IMR-90 (cell line): ENCODE results near the gene CNST. TPM values are rescaled to one million over a fixed set of nuclear protein-coding genes. Genes with fewer than 3 reads are reported as not detected.

Source experiments
- ATAC-seq: fragments of 200-7000 bp; cut with Tn5 transposase; 2 replicates; pipeline ENCODE4 v1.9.1; 2020; ENCODE audit warnings: low read depth, mild to moderate bottlenecking, moderate library complexity
- BruUV-seq: library from RNA; stranded (reverse); fragments of 400-500 nt; replicated peaks from 2 replicates; lab custom pipeline; 2021; lab: Mats Ljungman, UMichigan
- CTCF ChIA-PET: fragments of 300-600 bp; formaldehyde crosslinking; extraction: SDS; loops from one replicate; lab custom pipeline; 2021; ENCODE audit warnings: antibody characterized with exemption; lab: Yijun Ruan, JAX
- POLR2A ChIA-PET: fragments of 300-600 bp; sonication (Branson Sonifier 250); formaldehyde crosslinking; loops from one replicate; lab custom pipeline; 2022; ENCODE audit warnings: antibody characterized with exemption; ENCODE audit not compliant: unreplicated experiment; lab: Charles Lee
- DNase-seq: peaks from one replicate; pipeline ENCODE4 v3.0.0; 2013
- H2AFZ ChIP-seq: replicated peaks from 2 replicates; pipeline ENCODE3; 2013; ENCODE audit warnings: low read length, mild to moderate bottlenecking; ENCODE audit not compliant: poor library complexity
- H2AK5ac ChIP-seq: 2 replicates; pipeline ENCODE4 v1.6.1; 2013; ENCODE audit warnings: low read depth, low read length, inconsistent platforms
- H2AK9ac ChIP-seq: replicated peaks from 2 replicates; pipeline ENCODE3; 2013; ENCODE audit warnings: mild to moderate bottlenecking, low read depth, low read length, moderate library complexity; ENCODE audit not compliant: poor library complexity
- H2BK120ac ChIP-seq: 2 replicates; pipeline ENCODE4 v1.6.1; 2013; ENCODE audit warnings: low read depth, low read length, inconsistent platforms
- H2BK15ac ChIP-seq: 3 replicates; pipeline ENCODE4 v1.6.1; 2013; ENCODE audit warnings: low read depth, low read length, inconsistent platforms
- H2BK20ac ChIP-seq: 2 replicates; pipeline ENCODE4 v1.6.1; 2013; ENCODE audit warnings: low read depth, mild to moderate bottlenecking, inconsistent platforms, low read length, moderate library complexity
- H2BK5ac ChIP-seq: 2 replicates; pipeline ENCODE4 v1.6.1; 2013; ENCODE audit warnings: mild to moderate bottlenecking, low read depth, low read length, inconsistent platforms; ENCODE audit not compliant: poor library complexity, severe bottlenecking
- H3K14ac ChIP-seq: replicated peaks from 2 replicates; pipeline ENCODE4 v1.6.1; 2013; ENCODE audit warnings: low read depth, low read length, inconsistent platforms
- H3K18ac ChIP-seq: 2 replicates; pipeline ENCODE4 v1.6.1; 2013; ENCODE audit warnings: low read depth, low read length, control low read depth
- H3K23ac ChIP-seq: 2 replicates; pipeline ENCODE4 v1.6.1; 2013; ENCODE audit warnings: low read depth, low read length, inconsistent platforms
- H3K27ac ChIP-seq: 2 replicates; pipeline ENCODE4 v1.5.1; 2013; ENCODE audit warnings: mild to moderate bottlenecking, control low read depth, low read length; ENCODE audit not compliant: insufficient read depth
- H3K27me3 ChIP-seq: 2 replicates; pipeline ENCODE4 v1.6.1; 2013; ENCODE audit warnings: low read length; ENCODE audit not compliant: control insufficient read depth, insufficient read depth
- H3K36me3 ChIP-seq: 2 replicates; pipeline ENCODE4 v1.6.1; 2013; ENCODE audit warnings: low read length, mixed read lengths; ENCODE audit not compliant: control insufficient read depth, insufficient read depth
- H3K4ac ChIP-seq: 2 replicates; pipeline ENCODE4 v1.6.1; 2013; ENCODE audit warnings: low read depth, low read length, inconsistent platforms
- H3K4me1 ChIP-seq: 2 replicates; pipeline ENCODE4 v1.6.1; 2013; ENCODE audit warnings: low read length, mixed read lengths; ENCODE audit not compliant: control insufficient read depth, insufficient read depth
- H3K4me2 ChIP-seq: 2 replicates; pipeline ENCODE4 v1.6.1; 2013; ENCODE audit warnings: low read depth, mild to moderate bottlenecking, control low read depth, low read length, moderate library complexity
- H3K4me3 ChIP-seq: 2 replicates; pipeline ENCODE4 v1.5.1; 2013; ENCODE audit warnings: low read depth, mild to moderate bottlenecking, control low read depth, low read length, moderate library complexity; ENCODE audit not compliant: insufficient read depth
- H3K56ac ChIP-seq: 2 replicates; pipeline ENCODE4 v1.6.1; 2013; ENCODE audit warnings: low read length, inconsistent platforms; ENCODE audit not compliant: insufficient read depth; ENCODE audit errors: extremely low read depth
- H3K79me1 ChIP-seq, 2 experiments: 2 replicates each; pipeline ENCODE4 v1.6.1; 2013; ENCODE audit warnings: low read length in 2 of 2, inconsistent platforms in 1 of 2, low read depth in 1 of 2
- H3K9ac ChIP-seq: 2 replicates; pipeline ENCODE4 v1.6.1; 2013; ENCODE audit warnings: low read depth, low read length, control low read depth
- H3K9me1 ChIP-seq: 2 replicates; pipeline ENCODE4 v1.6.1; 2013; ENCODE audit warnings: low read length, inconsistent platforms; ENCODE audit not compliant: insufficient read depth
- H3K9me3 ChIP-seq: 2 replicates; pipeline ENCODE4 v1.6.1; 2013; ENCODE audit warnings: low read length; ENCODE audit not compliant: control insufficient read depth, insufficient read depth
- H4K20me1 ChIP-seq: 2 replicates; pipeline ENCODE4 v1.6.1; 2013; ENCODE audit warnings: low read length, inconsistent platforms; ENCODE audit not compliant: insufficient read depth
- H4K5ac ChIP-seq: 2 replicates; pipeline ENCODE4 v1.6.1; 2013; ENCODE audit warnings: mild to moderate bottlenecking, low read depth, low read length, control low read depth
- H4K8ac ChIP-seq, 2 experiments: 2 replicates each; pipeline ENCODE4 v1.6.1; 2013; ENCODE audit warnings: low read depth in 2 of 2, low read length in 2 of 2, control low read depth in 1 of 2, inconsistent platforms in 1 of 2
- H4K91ac ChIP-seq: 2 replicates; pipeline ENCODE4 v1.6.1; 2013; ENCODE audit warnings: low read depth, low read length, inconsistent platforms; ENCODE audit not compliant: insufficient read depth
- BHLHE40 ChIP-seq: fragments of 150-350 bp; IDR thresholded peaks from 2 replicates; pipeline ENCODE4 v1.6.1; 2016; ENCODE audit warnings: mild to moderate bottlenecking, low read depth, low read length
- CEBPB ChIP-seq: IDR thresholded peaks from 2 replicates; pipeline ENCODE4 v1.6.1; 2012; ENCODE audit warnings: low read depth, low read length, improper control_type of control experiment
- FOS ChIP-seq: fragments of 150-350 bp; IDR thresholded peaks from 2 replicates; pipeline ENCODE4 v1.6.1; 2016; ENCODE audit warnings: low read depth, low read length
- MAFK ChIP-seq: IDR thresholded peaks from 2 replicates; pipeline ENCODE4 v1.6.1; 2012; ENCODE audit warnings: low read depth, low read length, improper control_type of control experiment
- MAZ ChIP-seq: IDR thresholded peaks from 2 replicates; pipeline ENCODE4 v1.6.1; 2012; ENCODE audit warnings: low read depth, mild to moderate bottlenecking, low read length, improper control_type of control experiment, moderate library complexity, borderline replicate concordance
- MXI1 ChIP-seq: IDR thresholded peaks from 2 replicates; pipeline ENCODE4 v1.6.1; 2012; ENCODE audit warnings: low read depth, mild to moderate bottlenecking, low read length, moderate library complexity, borderline replicate concordance
- NFE2L2 ChIP-seq: fragments of 150-350 bp; IDR thresholded peaks from 2 replicates; pipeline ENCODE4 v1.6.1; 2016; ENCODE audit warnings: low read depth, mild to moderate bottlenecking, low read length
- POLR2A ChIP-seq: IDR thresholded peaks from 2 replicates; pipeline ENCODE4 v1.6.1; 2012; ENCODE audit warnings: mild to moderate bottlenecking, low read depth, low read length
- RAD21 ChIP-seq: IDR thresholded peaks from 2 replicates; pipeline ENCODE4 v1.6.1; 2012; ENCODE audit warnings: low read length, improper control_type of control experiment
- RCOR1 ChIP-seq: IDR thresholded peaks from 2 replicates; pipeline ENCODE4 v1.6.1; 2012; ENCODE audit warnings: mild to moderate bottlenecking, low read length, improper control_type of control experiment; ENCODE audit not compliant: insufficient replicate concordance
- RFX5 ChIP-seq: IDR thresholded peaks from 2 replicates; pipeline ENCODE4 v1.8.0; 2012; ENCODE audit warnings: low read depth, mild to moderate bottlenecking, low read length, moderate library complexity
- WGBS, 2 experiments: methylation state at CpG; one replicate each; pipeline versions ENCODE4 v1.1.5 to v1.1.7; 2013; ENCODE audit warnings: missing lambda C conversion rate in 2 of 2; ENCODE audit not compliant: insufficient read length in 1 of 2; ENCODE audit errors: extremely low coverage in 2 of 2; 5-methylcytosine and 5-hydroxymethylcytosine counted together
- dilution Hi-C: fragments of 300-500 bp; cut with HindIII; formaldehyde crosslinking; loops from one replicate; pipeline ENCODE4 v1.14.3; 2018; ENCODE audit warnings: low sequenced_read_pairs; ENCODE audit not compliant: unreplicated experiment
- in situ Hi-C: fragments of 300-500 bp; cut with MboI; formaldehyde crosslinking; loops from 3 replicates; pipeline ENCODE4 v1.14.3; 2019; ENCODE audit warnings: low sequenced_read_pairs, inconsistent platforms, mixed read lengths
- intact Hi-C: fragments of 100-400 bp; cut with micrococcal nuclease; formaldehyde crosslinking; loops from 2 replicates; pipeline ENCODE4 v1.10.0; 2022
- polyA plus RNA-seq, 3 experiments: library from polyadenylated mRNA; depleted of rRNA; stranded (reverse); fragments of >200 nt; gene quantifications; 2 replicates each; pipeline ENCODE4 v1.2.3, GENCODE V29; 2012; ENCODE audit warnings: low replicate concordance in 1 of 3
- total RNA-seq: library from RNA; depleted of rRNA; stranded (reverse); fragments of >200 nt; gene quantifications from 2 replicates; pipeline ENCODE4 v1.2.3, GENCODE V29; 2012
- TF ChIP-seq, protein P1 (sequence below): fragments of 150-350 bp; IDR thresholded peaks from 2 replicates; pipeline ENCODE4 v1.6.1; 2017; ENCODE audit warnings: mild to moderate bottlenecking, antibody characterized with exemption, low read length, low read depth
- TF ChIP-seq, protein P2 (sequence below): conservative IDR thresholded peaks from 2 replicates; pipeline ENCODE4 v1.5.1; 2012; ENCODE audit warnings: mild to moderate bottlenecking, low read depth, low read length, improper control_type of control experiment

CNST gene
- total and polyA plus RNA-seq, 2 of the 4 experiments (the other 2 are of a cell fraction), result 15.4 to 25.5 TPM

DNA sequence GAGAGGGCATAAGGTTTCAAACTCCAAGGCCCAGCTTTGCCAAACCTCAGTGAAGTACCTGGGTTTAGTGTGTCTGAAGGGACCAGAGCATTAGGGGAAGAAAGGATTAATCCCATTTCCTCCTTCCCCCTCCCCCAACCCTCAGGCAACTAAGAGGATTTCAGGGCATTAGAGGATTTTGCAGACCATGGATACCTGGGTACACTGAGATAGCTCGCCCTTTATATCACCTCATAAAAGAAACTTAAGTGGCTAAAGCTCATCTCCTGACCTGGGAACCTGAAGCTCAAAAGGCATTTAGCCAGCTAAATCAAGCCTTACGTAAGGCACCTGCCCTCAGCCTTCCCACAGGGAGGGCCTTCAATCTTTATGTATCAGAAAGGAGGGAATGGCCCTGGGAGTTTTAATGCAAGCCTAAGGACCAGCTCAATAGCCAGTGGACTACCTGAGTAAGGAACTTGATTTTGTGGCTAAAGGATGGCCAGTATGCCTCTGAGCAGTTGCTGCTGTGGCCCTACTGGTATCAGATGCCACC is 32.8 kb upstream of the CNST start:
- Histone ChIP-seq H2AFZ (no peak overlapping the region), H3K9ac (no peak overlapping the region), H3K27me3 (peaks cover 13% of the 10 kb centered on the region), H3K27ac (no peak overlapping the region), H2BK5ac (no peak overlapping the region), H3K4me1 (no peaks in the 10 kb centered on the region), H2AK5ac (no peak overlapping the region), H3K9me3 (peaks cover 13% of the 10 kb centered on the region), H2BK15ac (no peak overlapping the region), H4K8ac (no peak overlapping the region), H3K4me3 (no peak overlapping the region), H3K79me1 (no peaks in the 10 kb centered on the region), H2BK120ac (no peak overlapping the region), H3K56ac (no peak overlapping the region), H4K91ac (no peak overlapping the region), H3K18ac (no peak overlapping the region), H3K36me3 (no peaks in the 10 kb centered on the region), H3K4ac (no peak overlapping the region), H4K20me1 (no peaks in the 10 kb centered on the region), H2AK9ac (no peak overlapping the region), H3K23ac (no peak overlapping the region), H4K5ac (no peak overlapping the region), H3K4me2 (no peak overlapping the region), H3K9me1 (no peaks in the 10 kb centered on the region), H3K14ac (no peak overlapping the region), H2BK20ac (no peak overlapping the region)
- DNase-seq (no peak), ATAC-seq (no peak)
- in situ Hi-C loops, result no loop called here
- BruUV-seq, result no TSS peak
- 60% methylated on average over 1 of the region's 2 CpGs; no CpG with 5 or more reads in 1 of the 2 experiments for WGBS, 2 experiments
- CTCF ChIA-PET, result no interaction called here
- POLR2A ChIA-PET, result no interaction called here
- TF ChIP-seq MAZ (no peak), FOS (no peak), RFX5 (no peak), BHLHE40 (no peak), RCOR1 (no peak), RAD21 (no peak), MXI1 (no peak), MAFK (no peak), POLR2A (no peak), CEBPB (no peak), NFE2L2 (no peak)
- TF ChIP-seq, protein P1, sequence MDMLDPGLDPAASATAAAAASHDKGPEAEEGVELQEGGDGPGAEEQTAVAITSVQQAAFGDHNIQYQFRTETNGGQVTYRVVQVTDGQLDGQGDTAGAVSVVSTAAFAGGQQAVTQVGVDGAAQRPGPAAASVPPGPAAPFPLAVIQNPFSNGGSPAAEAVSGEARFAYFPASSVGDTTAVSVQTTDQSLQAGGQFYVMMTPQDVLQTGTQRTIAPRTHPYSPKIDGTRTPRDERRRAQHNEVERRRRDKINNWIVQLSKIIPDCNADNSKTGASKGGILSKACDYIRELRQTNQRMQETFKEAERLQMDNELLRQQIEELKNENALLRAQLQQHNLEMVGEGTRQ, result no peak
- TF ChIP-seq, protein P2, sequence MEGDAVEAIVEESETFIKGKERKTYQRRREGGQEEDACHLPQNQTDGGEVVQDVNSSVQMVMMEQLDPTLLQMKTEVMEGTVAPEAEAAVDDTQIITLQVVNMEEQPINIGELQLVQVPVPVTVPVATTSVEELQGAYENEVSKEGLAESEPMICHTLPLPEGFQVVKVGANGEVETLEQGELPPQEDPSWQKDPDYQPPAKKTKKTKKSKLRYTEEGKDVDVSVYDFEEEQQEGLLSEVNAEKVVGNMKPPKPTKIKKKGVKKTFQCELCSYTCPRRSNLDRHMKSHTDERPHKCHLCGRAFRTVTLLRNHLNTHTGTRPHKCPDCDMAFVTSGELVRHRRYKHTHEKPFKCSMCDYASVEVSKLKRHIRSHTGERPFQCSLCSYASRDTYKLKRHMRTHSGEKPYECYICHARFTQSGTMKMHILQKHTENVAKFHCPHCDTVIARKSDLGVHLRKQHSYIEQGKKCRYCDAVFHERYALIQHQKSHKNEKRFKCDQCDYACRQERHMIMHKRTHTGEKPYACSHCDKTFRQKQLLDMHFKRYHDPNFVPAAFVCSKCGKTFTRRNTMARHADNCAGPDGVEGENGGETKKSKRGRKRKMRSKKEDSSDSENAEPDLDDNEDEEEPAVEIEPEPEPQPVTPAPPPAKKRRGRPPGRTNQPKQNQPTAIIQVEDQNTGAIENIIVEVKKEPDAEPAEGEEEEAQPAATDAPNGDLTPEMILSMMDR, result no peak
- intact Hi-C loops, result no loop called here
- dilution Hi-C loops, result no loop called here
